Suprapubic skin (tissue), 4 donors: ENCODE data around the gene OGFOD2. TPM values are rescaled to one million over a fixed set of nuclear protein-coding genes. Genes with fewer than 3 reads are reported as not detected.
A peak's percentile ranks its signal among the peaks of the same experiment; 100 is the strongest.

Experiments used
- DNase-seq, 2 donors: peaks; one replicate each; pipeline ENCODE4 v3.0.0-alpha.2; 2019; ENCODE audit warnings: low spot score in 2 of 2
- H3K27ac ChIP-seq: fragments of 200-600 bp; sonication (generic); one replicate; pipeline ENCODE4 v1.5.1; 2019
- H3K27me3 ChIP-seq: fragments of 200-600 bp; sonication (generic); one replicate; pipeline ENCODE4 v1.5.1; 2019
- H3K36me3 ChIP-seq: fragments of 200-600 bp; sonication (generic); one replicate; pipeline ENCODE4 v1.5.1; 2019
- H3K4me1 ChIP-seq: fragments of 200-600 bp; sonication (generic); one replicate; pipeline ENCODE4 v1.5.1; 2019
- H3K4me3 ChIP-seq: fragments of 200-600 bp; sonication (generic); one replicate; pipeline ENCODE4 v1.5.1; 2019; ENCODE audit warnings: mild to moderate bottlenecking
- H3K9me3 ChIP-seq: fragments of 200-600 bp; sonication (generic); one replicate; pipeline ENCODE4 v1.5.1; 2019
- CTCF ChIP-seq, 2 donors: fragments of 200-600 bp in 1 of 2; fragments of 450-650 bp in 1 of 2; sonication (generic) in 1 of 2; IDR thresholded peaks; one replicate each; pipeline ENCODE4 v1.5.1; 2016 to 2019; ENCODE audit warnings: antibody characterized with exemption in 2 of 2, mild to moderate bottlenecking in 1 of 2, moderate library complexity in 1 of 2
- EP300 ChIP-seq: sonication (generic); formaldehyde crosslinking; IDR thresholded peaks from one replicate; pipeline ENCODE4 v1.6.1; 2017; ENCODE audit warnings: antibody characterized with exemption
- POLR2A ChIP-seq, 2 donors: fragments of 450-650 bp; IDR thresholded peaks; one replicate each; pipeline ENCODE4 v1.6.1; 2017; ENCODE audit warnings: antibody characterized with exemption in 2 of 2, mild to moderate bottlenecking in 2 of 2, moderate library complexity in 2 of 2
- POLR2AphosphoS5 ChIP-seq, 3 donors: sonication (generic); formaldehyde crosslinking; IDR thresholded peaks; one replicate each; pipeline ENCODE4 v1.6.1; 2017; ENCODE audit warnings: antibody characterized with exemption in 3 of 3
- WGBS: methylation state at CpG from one replicate; pipeline ENCODE4 v1.1.5; 2018; 5-methylcytosine and 5-hydroxymethylcytosine counted together
- total RNA-seq, 4 donors: library from RNA; depleted of rRNA; stranded (reverse); fragments of >200 nt; gene quantifications; one replicate each; pipeline ENCODE4 v1.1.0, GENCODE V29; 2016

OGFOD2 gene
- total RNA-seq, 4 donors from 2014 or later, result 9.9 to 27.0 (median 13.5) TPM

DNA sequence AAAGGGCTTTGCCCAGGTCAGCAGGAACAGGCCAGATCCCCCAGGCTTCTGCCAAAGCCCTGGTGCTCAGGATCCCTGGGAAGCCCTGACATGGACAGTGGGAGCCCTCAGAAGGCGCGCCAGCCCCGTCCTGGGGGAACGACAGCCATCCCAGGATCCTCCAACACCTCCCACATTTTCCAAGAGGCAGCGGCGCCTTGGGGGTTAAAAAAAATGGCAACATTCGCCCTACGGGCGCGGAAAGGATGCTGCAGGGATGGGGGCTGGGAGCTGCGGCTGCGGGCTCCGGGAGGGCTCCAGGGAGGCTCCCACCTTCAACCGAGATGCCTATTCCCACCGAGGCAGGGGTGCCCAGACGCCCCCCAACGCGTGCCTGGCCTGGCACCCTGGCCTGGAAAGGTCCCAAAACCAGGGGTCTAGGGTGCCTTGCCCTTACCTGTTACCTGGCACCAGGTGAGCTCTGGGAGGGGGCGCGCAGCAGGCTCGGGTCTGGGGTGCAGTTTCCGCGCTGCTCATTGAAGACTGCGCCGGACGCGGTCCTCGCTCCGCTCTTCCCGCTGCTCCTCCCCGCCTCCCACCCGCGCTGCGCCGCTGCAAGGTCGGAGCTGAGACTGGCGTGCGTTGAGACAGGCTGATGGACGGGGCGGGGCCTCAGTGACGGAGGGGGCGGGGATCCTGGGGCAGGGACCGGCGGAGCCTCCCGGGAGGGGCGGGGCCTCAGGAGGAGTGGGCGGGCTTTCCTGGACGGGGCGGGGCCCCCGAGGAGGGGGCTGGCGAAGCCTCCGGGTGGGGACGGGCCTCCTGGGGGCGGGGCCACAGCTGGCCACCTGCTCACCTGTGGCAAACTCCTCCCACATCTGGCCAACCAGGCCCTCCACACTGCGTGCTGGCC lies 8.9 kb upstream of the OGFOD2 start, which contains the start of gene ABCB9:
Gene ABCB9, minus strand, starts transcription at position 613 of the 892 bp plus-strand sequence. CDS start 6,228 bp downstream, outside the sequence.
- H3K4me1 ChIP-seq, result peaks cover 49% of the 10 kb centered on the region
- no peaks in the 10 kb centered on the region for H3K36me3 ChIP-seq
- WGBS, result 7% methylated on average over 18 of the region's 55 CpGs
- TF ChIP-seq EP300 (no peak), POLR2AphosphoS5 (IDR thresholded peaks at IDR 0.05) (no peak), POLR2A (IDR thresholded peaks at IDR 0.05) (no peak), CTCF (IDR thresholded peaks at IDR 0.05) (no peak)
- H3K9me3 ChIP-seq, result no peaks in the 10 kb centered on the region
- no peaks in the 10 kb centered on the region for H3K27me3 ChIP-seq
- H3K27ac ChIP-seq, result peak within 1 kb of the TSS; percentile 23
- H3K4me3 ChIP-seq, result peak within 1 kb of the TSS; percentile 66
- DNase-seq, result peak; percentile 95 to 97

GRCh38 chr12:122966743-122967550 lies 8.1 kb upstream of the OGFOD2 start:
- H3K36me3 ChIP-seq, result no peaks in the 10 kb centered on the region
- peaks cover 43% of the 10 kb centered on the region for H3K4me1 ChIP-seq
- no peak for TF ChIP-seq POLR2A (IDR thresholded peaks at IDR 0.05)
- no peak for TF ChIP-seq POLR2AphosphoS5 (IDR thresholded peaks at IDR 0.05)
- peak overlapping the region; percentile 23 for H3K27ac ChIP-seq
- peak overlapping the region; percentile 66 for H3K4me3 ChIP-seq
- 63% methylated on average over 14 of the region's 15 CpGs for WGBS
- no peaks in the 10 kb centered on the region for H3K9me3 ChIP-seq
- DNase-seq, result no peak
- no peaks in the 10 kb centered on the region for H3K27me3 ChIP-seq

DNA sequence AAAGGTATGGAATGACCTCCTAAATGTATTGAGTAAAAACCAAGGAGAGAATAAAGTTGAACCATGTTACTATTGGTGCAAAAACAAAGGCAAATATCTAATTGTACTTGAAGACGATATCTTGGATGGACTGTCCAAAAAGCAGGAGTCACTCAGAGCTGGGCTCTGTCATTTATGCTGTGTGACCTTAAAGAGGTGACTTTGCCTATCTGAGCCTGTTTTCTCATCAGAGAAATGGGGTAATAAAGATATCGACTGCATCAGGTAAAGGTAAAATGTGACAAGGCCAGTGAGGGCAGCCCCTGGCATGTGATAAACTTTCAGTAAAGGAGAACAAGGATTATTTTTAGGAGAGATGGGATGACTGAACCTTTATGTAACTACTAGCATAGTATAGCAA lies 6.9 kb upstream of the OGFOD2 start:
- 86% methylated on average over 2 of the region's 2 CpGs for whole genome bisulfite sequencing
- no peaks in the 10 kb centered on the region for H3K9me3 ChIP-seq
- DNase-seq, result no peak
- no peaks in the 10 kb centered on the region for H3K36me3 ChIP-seq
- no peak overlapping the region for H3K4me3 ChIP-seq
- peaks cover 38% of the 10 kb centered on the region for H3K4me1 ChIP-seq
- H3K27me3 ChIP-seq, result no peaks in the 10 kb centered on the region
- no peak for TF ChIP-seq POLR2A (IDR thresholded peaks at IDR 0.05)
- no peak for TF ChIP-seq POLR2AphosphoS5 (IDR thresholded peaks at IDR 0.05)
- no peak for TF ChIP-seq CTCF (IDR thresholded peaks at IDR 0.05)
- TF ChIP-seq EP300, result no peak
- no peak overlapping the region for H3K27ac ChIP-seq

DNA sequence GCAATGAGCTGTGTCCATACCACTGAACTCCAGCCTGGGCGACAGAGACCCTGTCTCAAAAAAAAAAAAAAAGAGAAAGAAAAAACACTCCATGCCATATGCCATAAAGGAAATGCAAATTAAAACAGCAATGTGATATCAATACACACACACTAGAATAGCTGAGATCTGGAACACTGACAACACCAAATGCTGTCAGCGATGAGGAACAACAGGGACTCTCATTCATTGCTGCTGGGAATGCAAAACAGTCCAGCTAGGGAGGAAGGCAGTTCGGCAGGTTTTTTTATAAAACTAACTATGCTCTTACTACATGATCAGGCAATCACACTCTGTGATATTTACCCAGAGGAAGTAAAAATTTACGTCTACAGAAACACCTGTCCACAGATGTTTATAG lies 5.4 kb upstream of the OGFOD2 start:
- WGBS, result 31% methylated on average over 4 of the region's 4 CpGs
- no peak for DNase-seq
- Histone ChIP-seq H3K4me3 (no peak overlapping the region), H3K27me3 (no peaks in the 10 kb centered on the region), H3K36me3 (no peaks in the 10 kb centered on the region), H3K4me1 (peaks cover 35% of the 10 kb centered on the region), H3K9me3 (no peaks in the 10 kb centered on the region), H3K27ac (no peak overlapping the region)
- TF ChIP-seq EP300 (no peak), POLR2A (IDR thresholded peaks at IDR 0.05) (no peak), CTCF (IDR thresholded peaks at IDR 0.05) (no peak), POLR2AphosphoS5 (IDR thresholded peaks at IDR 0.05) (no peak)

- Histone ChIP-seq H3K9me3 (no peaks in the 10 kb centered on the region), H3K4me1 (peaks cover 55% of the 10 kb centered on the region), H3K27me3 (no peaks in the 10 kb centered on the region), H3K36me3 (no peaks in the 10 kb centered on the region), H3K4me3 (peak overlapping the region; percentile 73), H3K27ac (peak overlapping the region; percentile 96)
- TF ChIP-seq POLR2AphosphoS5 (IDR thresholded peaks at IDR 0.05), result peak in 2 of 3 donors; percentile 55 to 77
- no peak for TF ChIP-seq EP300
- TF ChIP-seq CTCF (IDR thresholded peaks at IDR 0.05), result no peak
- peak; percentile 99 for DNase-seq
- under 1% methylated on average over 14 of the region's 32 CpGs for WGBS
Observed at GRCh38 chr12:122974274-122974891, 661 bp upstream of the OGFOD2 start.
